NCI-H1105 treated with DMSO at 0.1 percent for 48 hours (cell line): ENCODE results near the gene SHCBP1.
A peak's percentile ranks its signal among the peaks of the same experiment; 100 is the strongest.

Experiments used
- DNase-seq: peaks from one replicate; lab custom pipeline; 2025; lab: John Stamatoyannopoulos, UW

SHCBP1 gene

DNA sequence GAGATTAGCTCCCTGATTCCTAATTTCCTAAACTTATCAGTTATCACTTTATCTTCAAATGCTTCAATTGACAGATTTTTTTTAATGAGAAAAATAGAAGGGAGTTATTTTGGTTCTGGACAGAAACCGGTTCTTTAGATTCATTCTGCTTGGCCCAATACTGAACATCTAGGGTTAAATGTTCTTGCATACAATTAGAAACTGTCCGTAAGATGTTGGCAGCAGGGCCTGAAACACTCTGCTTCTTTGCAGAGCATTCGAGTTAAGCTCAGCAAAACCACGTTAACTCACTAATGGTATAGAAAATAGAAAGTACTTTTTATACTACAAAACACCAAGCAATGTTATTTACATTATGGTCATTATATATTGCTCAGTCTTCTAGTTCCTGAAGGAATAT lies 7.2 kb downstream of the SHCBP1 start:
- no peak for DNase-seq

GRCh38 chr16:46613352-46613751 lies 7.8 kb downstream of the SHCBP1 start:
- no peak for DNase-seq

DNA sequence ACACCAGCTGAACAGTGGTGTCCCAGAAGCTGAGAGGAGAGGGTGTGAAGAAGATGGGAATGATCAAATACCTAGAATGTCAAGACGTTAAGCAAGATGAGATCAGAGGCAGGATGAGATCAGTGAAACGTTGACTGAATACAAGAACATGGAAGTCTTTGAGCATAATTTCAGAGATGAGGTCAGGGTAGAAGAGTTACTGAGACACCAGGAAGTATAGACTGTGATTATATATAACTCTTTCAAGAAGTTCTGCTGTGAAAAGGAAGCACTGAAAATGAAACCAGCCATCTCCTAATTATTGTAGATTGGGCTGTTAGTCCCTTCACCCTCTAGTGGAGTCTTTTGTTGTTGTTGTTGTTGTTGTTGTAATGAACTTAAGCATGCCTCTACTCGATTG lies 9.1 kb downstream of the SHCBP1 start:
- DNase-seq, result no peak

DNA sequence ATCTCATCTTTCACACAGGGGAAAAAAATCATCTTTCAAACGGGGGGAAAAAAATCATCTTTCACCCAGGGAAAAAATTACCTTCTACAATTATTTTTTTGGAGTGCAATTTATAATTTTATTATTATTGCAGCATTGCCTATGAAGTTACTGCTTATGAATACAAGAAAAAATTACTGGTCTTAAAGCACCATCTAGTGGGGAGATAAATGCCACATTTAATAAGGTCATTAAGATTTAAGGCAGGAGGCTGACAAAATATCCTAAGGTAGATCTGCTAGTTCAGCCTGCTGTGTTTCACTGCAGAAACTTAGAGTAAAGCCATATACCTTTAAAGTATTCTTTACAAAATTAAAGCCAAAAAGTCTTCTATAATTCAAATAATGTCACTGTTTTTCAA lies 13.7 kb downstream of the SHCBP1 start:
- peak; percentile 51 for DNase-seq

DNA sequence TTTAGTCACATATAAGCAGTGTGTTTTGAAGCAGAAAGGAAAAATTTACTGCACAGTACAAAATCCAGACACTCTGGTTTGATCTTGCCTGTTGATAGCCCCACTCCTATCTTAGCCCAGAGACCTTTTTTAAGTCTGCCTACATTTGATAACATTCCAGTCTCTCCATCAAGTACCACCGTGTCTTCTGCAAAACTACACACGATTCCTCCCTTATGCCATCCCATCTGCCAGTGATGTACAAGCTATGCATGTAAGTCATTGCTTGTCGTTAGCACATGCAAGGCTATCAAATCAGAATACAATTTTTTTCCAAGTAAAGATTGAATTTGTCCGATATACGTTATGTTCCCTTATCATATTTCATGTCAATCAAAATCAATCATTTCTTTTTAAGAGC lies 14.9 kb downstream of the SHCBP1 start:
- DNase-seq, result no peak

DNA sequence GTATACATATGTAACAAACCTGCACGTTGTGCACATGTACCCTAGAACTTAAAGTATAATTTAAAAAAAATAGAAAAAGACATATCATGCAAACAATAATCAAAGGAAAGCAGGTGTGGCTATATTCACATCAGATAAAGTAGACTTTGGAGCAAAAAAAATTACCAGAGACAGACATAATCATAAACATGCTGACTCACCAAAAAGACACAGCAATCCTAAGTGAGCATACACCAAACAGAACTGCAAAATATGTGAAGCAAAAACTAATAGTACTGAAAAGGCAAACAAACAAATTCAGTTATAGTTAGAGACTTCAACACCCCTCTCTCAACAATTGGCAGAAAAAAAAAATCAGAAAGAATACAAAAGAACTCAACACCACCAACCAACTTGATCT lies 29.9 kb downstream of the SHCBP1 start:
- no peak for DNase-seq

DNA sequence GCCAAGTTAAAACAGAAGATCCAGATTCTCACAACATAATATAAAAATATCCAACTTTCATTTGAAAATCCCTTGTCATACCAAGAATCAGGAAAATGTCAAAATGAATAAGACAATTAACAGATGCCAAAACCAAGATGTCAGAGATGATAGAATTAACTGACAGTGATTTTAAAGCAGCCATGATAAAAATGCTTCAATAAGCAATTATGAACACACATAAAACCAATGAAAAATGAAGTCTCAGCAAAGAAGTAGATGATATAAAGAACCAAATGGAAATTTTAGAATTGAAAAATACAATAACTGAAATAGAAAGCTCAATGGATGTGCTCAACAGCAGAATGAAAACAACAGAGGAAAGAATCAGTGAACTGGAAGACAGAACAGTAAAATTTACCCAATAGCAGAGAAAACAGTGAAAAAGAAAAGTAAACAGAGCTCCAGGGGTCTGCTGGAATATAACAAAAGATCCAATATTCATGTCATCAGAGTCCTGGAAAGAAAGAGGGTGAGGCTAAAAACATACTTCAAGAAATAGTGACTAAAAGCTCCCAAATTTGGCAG lies 35.1 kb downstream of the SHCBP1 start:
- no peak for DNase-seq

DNA sequence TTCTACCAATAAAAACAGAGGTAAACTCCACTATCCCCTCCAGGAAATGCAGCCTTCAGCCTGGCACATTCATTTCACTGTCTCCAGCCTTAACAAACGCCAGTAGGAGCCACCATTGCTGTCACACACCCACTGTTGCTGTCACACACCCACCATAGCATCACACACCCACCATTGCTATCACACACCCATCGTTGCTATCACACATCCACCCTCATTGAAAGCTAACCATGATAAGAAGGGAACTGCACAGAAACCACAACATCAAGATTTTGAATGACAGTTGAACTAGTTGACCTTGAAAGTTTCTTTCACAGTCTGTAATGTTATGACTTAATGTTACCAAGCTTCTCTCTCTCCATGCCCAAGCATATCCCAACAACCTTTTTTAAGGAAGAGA lies 38.1 kb downstream of the SHCBP1 start:
- no peak for DNase-seq

DNA sequence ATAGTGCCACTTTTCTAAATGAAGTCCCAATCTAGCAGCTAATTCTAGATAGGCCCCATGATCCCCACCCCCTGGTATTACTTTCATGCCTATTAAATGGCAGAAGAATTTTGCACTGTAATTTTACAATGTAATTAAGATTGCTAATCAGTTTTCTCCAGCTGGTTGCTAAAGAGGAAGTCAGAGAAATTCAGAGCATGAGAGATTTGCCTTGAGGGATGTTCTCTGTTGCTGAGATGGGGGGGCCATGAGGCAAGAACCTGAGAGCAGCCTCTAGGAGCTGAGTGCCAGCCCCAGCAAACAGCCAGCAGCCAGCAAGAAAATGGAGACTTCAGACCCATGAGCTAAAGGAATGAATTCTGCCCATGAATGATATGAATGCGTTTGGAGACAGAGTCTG lies 38.9 kb downstream of the SHCBP1 start:
- no peak for DNase-seq

GRCh38 chr16:46577988-46578579 lies 43.1 kb downstream of the SHCBP1 start:
- no peak for DNase-seq

DNA sequence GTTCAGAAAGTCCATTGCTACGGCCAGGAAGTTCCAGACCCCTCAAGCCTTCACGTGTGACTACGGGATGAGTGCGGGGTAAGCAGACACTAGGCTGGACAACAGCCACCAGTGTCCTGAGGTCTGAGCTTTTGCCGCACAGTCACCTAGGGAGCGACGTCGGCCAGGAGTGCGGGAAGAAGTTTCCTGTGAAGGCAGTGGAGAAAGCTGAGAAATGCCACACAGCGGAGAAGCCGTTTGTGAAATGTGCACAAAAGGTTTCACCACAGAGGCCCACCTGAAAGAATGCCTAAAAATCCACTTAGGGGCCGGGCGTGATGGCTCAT lies 47.4 kb downstream of the SHCBP1 start:
- no peak for DNase-seq

GRCh38 chr16:46573008-46573833 lies 48.0 kb downstream of the SHCBP1 start:
- no peak for DNase-seq

DNA sequence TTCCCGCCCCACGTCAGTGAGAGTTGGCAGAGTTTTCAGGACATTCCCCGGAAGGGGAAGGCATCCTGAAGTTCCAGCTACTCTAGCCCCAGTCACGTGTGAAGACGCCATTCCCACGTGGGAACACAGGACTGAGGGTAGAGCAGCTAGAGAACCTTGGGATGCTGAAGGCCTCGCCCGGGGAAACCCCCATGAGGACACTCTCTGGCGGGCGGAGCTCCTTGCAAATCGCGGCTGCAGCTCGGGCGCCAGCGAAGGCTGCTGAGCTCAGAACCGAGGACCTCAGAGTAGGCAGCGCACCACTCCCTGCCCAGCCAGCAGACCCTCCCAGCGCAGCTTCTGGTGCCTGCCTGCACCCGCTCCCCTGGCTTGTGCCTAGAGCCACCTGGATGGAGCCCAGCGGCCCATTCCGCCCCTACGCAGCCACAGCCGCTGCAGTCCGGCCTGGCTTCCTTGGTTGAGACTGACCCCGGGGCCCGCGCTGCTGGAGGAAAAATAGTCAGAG lies 51.9 kb downstream of the SHCBP1 start:
- DNase-seq, result no peak

- DNase-seq, result no peak
Observed at GRCh38 chr16:46568472-46569230, 52.5 kb downstream of the SHCBP1 start.

DNA sequence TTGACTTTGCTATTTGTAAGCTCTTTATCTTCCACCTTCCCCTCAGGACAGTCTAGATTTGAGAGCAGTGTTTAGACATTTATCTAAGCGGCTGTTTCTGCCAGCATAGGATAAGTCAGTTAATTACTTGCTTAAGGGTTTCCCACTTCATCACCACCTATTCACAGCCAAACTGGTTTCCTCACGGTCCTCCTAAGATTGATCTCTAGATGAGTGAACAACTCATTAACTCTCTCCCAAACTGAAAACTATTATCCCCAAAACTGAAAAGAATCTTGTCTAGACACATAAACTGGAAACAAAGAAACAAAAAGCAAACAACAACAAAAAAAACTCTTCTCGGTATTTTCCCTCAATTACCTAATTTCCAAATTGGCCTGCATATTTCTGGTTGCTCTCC lies 58.2 kb downstream of the SHCBP1 start:
- DNase-seq, result no peak

GRCh38 chr16:46558018-46558417 lies 63.2 kb downstream of the SHCBP1 start:
- no peak for DNase-seq

DNA sequence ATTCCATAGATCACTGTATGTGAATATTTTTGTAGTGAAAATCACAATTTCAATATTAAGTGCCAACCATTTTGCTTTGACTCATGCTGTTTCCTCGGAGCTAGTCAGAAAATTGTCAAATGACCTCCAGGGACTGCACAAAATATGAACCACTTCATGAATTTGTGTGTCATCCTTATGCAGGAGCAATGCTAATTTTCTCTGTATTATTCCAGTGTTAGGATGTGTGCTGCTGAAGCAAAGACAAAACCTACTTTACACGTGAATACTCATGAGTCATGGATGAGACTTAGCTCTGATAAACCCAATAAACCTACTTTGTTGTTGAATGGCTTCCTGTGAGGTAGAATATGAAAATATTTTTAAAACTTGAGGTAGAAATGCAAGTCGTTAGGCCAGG lies 65.2 kb downstream of the SHCBP1 start:
- no peak for DNase-seq

GRCh38 chr16:46554435-46554834 lies 66.7 kb downstream of the SHCBP1 start:
- DNase-seq, result peak; percentile 75

- no peak for DNase-seq
Observed at GRCh38 chr16:46549477-46549876, 71.7 kb downstream of the SHCBP1 start.
